NCI-H128 (cell line): ENCODE data around the gene PDZD4.

Experiments used
- DNase-seq: peaks from one replicate; lab custom pipeline; 2025; ENCODE audit not compliant: unreplicated experiment; lab: John Stamatoyannopoulos, UW

The PDZD4 gene

DNA sequence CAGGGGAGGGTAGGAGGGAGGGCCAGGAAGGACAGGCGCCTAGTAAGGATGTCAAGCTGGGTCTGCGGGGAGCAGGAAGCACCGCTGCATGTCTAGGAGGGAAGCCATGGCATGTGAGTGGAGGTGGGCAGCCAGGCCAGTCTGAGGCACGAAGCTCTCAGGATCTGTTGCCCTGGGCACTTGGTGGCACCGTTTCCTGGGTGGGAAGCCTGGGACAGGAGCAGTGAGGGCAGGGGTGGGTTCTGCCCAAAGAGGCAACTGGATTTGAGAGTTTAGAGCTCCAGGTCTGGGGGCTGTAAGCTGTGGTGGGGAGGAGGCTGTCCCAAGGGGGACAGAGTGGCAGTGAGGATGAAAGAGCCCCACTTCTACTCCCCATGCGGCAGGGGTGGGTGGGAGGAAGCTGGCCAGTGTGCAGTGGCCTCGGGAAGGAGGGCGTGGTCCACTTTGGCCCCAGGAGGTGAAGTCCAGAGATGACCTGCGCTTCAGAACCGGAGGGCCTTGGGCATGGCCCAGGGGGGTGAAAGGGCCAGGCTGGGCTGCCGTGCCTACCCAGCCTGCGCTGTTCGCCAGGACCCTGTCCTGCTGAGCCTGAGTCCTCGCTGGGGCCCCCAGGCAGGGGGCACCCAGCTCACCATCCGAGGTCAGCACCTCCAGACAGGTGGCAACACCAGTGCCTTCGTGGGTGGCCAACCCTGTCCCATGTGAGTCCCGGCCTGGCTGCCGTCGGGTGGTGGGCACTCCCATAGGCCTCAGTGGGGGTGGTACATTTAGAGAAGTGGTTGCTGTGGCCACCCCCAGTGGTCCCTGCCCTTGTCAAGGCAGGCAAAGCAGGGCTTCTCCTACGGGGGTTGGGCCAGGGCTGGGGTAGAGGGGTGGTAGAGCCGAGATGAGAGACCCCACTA, 57.8 kb downstream of the PDZD4 start:
- DNase-seq = no peak

DNA sequence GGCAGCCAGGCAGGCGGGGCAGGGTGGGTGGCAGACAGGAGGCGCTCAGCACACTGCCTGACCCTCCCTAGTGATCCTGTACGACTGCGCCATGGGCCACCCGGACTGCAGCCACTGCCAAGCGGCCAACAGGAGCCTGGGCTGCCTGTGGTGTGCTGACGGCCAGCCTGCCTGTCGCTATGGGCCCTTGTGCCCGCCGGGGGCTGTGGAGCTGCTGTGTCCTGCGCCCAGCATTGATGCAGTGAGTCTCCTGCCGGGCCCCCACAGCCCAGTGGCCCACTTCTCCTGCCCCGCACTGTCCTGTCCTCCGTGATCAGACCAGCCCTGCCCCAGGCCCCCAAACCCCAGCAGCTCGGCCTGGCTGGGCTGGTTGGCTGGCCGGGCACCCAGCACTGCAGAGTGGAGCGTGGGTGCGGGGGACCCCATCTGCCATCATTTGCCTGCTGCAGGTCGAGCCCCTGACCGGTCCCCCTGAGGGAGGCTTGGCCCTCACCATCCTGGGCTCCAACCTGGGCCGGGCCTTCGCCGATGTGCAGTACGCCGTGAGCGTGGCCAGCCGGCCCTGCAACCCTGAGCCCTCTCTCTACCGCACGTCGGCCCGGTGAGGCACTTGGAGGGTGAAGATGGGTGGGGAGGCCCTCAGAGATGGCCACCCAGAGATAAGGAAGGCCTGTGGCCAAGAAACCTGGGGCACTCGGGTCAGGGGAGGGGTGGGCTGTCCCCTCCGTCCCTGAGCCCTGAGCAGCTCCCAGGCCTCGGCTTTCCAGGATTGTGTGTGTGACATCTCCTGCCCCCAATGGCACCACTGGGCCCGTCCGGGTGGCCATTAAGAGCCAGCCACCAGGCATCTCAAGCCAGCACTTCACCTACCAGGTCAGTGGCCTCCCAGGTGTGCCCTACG, 58.7 kb downstream of the PDZD4 start:
- DNase-seq = no peak

DNA sequence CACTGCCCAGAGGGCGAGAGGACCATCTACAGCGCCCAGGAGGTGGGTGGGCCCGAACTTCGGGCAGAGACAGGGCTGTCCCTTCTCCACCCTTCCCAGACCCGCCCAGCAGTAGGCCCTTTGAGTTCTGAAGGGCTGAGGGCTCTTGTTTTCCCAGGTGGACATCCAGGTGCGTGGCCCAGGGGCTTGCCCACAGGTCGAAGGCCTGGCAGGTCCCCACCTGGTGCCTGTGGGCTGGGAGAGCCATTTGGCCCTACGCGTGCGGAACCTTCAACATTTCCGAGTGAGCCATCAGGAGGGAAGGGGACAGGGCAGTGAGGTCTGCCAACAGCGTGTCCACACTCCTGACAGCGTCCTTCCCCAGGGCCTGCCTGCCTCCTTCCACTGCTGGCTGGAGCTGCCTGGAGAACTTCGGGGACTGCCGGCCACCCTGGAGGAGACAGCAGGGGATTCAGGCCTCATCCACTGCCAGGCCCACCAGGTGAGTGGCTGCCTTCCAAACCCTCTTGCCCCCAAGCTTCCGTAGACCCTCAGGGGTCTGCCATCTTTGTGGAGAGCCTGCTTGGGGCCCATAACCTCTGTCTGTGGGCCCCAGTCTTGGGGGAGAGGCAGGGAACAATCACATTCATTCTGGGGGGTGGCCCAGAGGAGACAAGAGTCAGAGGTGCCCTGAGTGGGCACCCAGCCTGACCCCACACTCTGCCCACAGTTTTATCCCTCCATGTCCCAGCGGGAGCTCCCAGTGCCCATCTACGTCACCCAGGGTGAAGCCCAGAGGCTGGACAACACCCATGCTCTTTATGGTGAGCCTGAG, 59.5 kb downstream of the PDZD4 start:
- DNase-seq = no peak

DNA sequence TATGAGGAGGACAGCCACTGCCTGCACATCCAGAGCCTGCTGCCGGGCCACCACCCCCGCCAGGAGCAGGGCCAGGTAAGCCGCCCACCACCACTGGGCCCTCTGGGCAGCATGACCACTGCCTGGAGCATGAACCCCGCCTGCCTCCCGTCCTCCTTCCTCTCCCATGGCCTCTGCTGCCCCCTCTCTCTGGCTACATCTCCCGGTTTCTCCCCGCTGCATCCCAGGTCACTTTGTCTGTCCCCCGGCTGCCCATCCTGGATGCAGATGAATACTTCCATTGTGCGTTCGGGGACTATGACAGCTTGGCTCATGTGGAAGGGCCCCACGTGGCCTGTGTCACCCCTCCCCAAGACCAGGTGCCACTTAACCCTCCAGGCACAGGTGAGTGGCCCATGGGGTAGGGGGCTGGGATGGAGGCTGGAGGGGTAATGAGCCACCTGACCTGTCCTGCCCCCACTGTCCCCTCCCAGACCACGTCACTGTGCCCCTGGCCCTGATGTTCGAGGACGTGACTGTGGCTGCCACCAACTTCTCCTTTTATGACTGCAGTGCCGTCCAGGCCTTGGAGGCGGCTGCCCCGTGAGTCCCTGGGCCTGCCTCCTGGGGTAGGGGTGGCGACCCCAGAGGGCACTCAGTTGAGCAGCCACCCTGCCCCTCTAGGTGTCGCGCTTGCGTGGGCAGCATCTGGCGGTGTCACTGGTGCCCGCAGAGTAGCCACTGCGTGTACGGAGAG, 60.3 kb downstream of the PDZD4 start:
- DNase-seq = no peak

DNA sequence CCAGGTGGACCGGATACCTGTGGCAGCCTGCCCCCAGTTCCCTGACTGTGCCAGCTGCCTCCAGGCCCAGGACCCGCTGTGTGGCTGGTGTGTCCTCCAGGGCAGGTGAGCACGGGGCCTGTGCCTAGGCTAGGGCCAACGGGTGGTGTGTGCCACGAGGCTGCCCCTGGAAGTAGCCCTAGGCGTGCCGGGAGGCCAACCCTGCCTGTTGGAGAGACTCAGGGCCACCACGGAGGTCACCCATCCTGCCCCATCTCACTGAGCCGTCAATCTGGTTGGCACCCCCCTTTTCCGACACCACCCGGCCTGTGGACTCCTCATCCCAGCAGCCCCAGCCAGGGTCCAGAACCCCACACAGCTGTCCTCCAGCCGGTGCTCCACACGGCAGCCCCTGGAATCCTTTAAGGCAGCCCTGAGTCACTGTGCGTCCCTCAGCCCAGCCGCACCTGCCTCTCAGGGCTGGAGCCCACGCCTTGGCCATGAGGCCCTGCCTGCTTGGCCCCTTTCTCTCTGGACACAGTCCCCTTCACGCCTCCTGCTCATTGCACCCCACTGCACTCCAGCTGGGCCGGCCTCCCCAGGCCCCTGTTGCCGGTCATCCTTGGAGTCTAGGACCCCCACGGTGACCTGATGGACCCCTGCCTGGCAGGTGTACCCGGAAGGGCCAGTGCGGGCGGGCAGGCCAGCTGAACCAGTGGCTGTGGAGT, 61.0 kb downstream of the PDZD4 start:
- no peak for DNase-seq

DNA sequence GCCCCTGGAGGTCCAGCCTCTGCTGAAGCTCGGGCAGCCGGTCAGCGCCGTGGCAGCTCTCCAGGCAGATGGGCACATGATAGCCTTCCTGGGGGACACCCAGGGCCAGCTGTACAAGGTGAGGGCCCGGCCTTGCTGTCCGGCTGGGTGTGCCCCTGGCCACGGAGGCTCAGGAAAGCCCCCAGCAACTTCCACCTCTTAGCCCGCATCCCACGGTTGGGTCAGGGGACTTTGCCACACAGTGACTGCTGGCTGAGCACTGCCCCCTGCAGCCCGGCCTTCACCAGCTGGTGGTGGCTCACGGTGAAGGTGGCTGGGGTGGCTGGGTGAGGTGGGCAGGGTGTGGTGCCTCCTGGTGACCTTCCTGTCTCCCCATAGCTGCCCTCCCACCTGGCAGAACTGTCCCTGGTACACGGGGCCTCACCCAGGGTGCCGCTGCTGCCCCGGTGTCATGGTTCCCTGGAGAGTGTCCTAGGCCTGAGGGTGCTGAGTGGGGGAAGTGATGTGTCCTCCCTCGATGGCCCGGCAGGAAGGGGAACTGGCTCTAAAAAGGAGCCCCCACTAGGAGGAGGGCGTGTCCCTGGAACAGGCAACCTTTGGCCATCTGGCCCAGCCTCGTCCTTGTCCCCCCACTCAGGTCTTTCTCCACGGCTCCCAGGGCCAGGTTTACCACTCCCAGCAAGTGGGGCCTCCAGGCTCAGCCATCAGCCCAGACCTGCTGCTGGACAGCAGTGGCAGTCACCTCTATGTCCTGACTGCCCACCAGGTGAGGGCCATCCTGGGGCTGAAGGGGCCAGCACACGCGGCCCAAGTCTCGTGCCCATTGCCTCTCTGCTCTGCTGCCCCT, 61.8 kb downstream of the PDZD4 start:
- DNase-seq = no peak

DNA sequence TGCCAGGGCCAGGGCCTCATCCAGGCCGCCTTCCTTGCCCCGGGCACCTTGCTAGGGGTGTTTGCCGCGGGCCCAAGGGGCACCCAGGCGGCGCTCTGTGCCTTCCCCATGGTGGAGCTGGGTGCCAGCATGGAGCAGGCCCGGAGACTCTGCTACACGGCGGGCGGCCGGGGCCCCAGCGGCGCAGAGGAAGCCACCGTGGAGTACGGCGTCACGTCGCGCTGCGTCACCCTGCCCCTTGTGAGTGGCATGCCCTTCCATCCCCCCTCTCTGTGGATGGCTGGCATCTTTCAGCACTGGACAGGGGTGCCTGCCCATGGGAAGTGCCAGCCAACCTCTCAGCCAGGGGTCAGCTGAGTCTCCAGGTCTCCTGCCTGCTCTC, 62.7 kb downstream of the PDZD4 start:
- DNase-seq = no peak

DNA sequence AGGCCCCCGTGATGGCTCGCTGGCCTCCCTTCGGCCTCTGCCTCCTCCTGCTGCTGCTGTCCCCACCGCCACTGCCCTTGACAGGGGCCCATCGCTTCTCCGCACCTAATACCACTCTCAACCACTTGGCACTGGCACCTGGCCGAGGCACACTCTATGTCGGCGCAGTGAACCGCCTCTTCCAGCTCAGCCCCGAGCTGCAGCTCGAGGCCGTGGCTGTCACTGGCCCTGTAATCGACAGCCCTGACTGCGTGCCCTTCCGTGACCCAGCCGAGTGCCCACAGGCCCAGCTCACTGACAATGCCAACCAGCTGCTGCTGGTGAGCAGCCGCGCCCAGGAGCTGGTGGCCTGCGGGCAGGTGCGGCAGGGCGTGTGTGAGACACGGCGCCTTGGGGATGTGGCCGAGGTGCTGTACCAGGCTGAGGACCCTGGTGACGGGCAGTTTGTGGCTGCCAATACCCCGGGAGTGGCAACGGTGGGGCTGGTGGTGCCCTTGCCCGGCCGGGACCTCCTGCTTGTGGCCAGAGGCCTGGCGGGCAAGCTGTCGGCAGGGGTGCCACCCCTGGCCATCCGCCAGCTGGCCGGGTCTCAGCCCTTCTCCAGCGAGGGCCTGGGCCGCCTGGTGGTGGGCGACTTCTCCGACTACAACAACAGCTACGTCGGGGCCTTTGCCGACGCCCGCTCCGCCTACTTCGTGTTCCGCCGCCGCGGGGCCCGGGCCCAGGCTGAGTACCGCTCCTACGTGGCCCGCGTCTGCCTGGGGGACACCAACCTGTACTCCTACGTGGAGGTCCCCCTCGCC, 63.3 kb downstream of the PDZD4 start:
- no peak for DNase-seq

DNA sequence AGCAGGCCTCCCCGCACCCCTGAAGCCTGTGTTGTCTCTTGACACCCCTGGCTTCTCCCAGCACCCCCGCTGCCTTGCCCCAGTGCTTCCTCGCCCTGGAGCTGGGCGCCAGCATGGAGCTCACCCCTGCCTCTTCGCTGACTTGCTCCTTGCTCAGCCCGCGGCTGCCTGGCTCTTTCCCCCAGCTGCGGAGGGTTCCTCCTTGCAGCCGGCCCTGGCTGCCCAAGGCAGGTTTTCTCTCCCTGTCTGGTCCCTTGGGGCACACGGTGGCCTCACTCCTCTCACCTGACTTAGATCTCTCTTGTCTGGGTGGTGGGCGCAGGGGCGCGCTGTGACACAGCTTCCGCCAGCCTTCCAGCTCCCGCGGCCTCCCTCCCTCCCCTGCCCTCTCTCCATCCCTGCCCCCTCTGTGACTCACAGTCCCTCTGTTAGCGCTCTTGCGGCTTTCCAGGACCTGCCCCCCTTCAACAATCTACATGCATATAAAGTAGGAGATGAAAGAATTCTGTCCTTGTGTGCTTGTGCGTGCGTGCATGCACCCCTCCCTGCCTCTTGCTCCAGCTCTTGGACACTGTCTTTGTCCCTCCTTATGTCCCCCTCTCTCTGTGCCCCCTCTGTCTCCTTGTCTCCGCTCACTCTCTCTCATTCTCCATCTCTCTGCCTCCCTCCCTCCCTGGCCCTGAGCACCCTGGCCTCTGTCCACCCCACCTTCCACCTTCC, 64.1 kb downstream of the PDZD4 start:
- DNase-seq = peak; percentile 8

DNA sequence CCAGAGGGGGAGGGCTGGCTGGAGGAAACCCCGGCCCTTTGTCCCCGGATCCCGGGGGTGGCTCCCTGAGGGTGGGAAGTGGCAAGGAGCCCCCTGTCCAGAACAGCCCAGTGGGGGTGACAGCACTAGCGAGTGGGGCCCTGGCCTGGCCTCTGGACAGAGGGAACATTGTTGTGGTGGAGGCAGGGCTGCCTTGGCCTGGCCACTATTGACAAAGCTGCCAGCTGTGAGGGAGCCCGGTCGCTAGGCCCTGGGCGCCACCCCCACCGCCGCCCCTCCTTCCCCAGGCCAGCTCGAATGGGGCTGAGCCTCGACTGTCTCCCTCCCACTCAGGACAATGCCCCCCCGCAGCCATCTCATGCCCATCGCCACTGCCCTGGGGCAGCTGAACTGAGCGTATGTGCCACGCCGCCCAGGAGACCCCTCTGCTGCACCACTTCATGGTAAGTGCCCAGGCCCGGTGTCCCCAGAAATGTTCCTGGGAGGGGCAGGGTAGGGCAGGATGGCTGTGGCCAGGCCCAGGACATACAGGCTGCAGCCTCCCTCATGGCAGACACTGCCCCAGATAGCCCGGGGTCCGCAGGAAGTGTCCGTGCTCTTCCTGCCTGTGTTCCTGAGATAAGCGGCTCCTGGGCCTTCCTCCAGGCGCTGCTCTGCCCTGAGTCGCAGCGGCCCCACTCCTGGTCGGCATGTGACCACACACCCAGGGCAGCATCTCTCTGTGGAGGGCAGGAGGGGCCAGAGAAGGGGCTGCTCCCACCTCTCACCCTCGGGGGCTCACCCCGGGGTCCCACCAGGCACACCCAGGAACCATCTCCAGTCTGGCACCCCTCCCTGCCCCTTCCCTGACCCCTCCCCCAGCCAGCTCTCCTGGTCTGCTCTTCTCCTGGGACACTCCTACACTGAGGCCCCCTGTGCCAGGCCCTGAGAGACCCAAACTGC, 64.9 kb downstream of the PDZD4 start:
- no peak for DNase-seq

DNA sequence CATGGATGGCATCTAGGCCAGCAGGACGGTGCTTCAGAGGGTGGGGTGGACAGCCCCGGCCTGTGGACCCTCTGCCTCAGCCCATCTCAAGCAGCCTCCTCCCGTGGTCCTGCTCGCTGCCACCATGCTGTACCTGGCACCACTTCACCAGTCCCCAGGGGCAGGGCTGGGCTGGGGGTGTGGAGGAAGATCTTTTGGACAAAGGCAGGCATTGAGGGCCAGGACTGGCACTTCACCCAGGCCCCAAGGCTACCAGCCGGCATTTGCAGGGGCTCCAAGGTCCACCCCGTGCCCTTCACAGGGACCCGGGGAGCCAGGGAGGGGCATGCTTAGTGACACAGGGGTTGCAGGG, 65.6 kb downstream of the PDZD4 start:
- DNase-seq = no peak

DNA sequence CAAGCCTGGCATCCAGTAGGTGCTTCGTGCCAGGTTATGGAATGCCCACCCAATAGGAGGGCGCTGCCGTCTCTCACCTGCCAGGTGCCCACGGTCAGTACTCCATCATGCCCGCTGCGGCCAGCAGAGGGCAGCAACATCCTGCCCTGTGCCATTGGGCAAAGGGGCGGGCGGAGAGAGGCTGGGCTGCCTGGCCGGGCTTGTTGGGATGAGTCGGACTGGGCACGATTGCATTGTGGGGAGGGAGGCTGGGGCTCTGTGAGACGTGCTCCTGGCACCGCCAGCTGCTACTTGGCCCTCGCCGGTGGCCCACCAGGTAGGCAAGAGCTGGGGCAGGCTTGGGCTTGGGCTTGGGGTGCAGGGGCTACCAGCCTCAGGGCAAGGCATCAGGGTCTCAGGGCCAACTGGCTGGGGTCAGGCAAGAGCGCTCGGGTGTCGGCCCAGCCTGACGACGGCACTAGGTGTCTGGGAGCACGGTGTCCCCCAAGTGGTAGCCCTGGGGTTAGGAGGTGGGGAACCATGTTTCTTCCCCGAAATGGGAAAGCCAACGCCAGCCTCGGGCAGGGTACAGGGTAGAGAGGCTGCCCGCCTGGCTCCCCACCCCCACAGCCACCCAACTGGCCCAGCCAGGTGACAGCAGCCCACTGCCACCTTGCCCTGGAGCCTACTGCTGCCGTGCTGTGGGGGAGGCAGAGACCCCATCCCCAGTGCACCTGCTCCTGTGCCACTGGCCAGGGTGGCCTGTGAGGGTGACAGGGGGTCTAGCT, 66.2 kb downstream of the PDZD4 start, which contains the start of gene PLXNB3:
Gene PLXNB3 (plus strand): TSS at position 261 of the 767 bp plus-strand sequence. CDS start 1,287 bp downstream, outside the sequence.
- DNase-seq = peak; percentile 68

DNA sequence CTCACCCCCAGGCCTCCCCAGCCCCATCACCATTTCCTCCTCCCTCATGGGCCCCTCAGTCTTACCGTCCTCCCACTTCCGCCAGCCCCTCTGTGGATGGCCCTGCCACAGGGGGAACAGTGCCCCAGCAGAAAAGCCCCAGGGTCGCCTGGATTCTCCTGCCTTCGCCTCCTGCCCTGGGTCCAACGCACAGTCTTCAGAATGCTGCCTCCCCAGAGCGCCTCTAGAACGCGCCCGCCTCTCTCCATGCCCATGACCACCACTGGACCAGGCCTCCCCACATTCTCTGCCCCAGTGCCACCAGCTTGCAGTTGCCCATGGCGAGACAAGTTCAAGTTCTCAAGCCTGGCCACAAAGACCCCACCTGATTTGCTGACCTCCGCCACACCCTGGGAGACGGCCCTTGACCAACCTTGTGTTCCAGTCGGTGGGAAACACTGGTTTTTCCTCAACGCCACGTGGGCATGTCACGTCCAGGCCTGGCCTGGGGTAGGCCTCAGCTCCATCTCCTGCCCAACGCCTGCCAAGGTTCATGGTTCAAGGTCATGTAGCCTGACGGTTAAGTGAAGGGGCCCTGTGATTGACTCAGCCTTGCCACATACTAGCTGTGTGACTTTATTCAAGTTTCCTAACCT, 66.9 kb downstream of the PDZD4 start:
- DNase-seq = no peak

DNA sequence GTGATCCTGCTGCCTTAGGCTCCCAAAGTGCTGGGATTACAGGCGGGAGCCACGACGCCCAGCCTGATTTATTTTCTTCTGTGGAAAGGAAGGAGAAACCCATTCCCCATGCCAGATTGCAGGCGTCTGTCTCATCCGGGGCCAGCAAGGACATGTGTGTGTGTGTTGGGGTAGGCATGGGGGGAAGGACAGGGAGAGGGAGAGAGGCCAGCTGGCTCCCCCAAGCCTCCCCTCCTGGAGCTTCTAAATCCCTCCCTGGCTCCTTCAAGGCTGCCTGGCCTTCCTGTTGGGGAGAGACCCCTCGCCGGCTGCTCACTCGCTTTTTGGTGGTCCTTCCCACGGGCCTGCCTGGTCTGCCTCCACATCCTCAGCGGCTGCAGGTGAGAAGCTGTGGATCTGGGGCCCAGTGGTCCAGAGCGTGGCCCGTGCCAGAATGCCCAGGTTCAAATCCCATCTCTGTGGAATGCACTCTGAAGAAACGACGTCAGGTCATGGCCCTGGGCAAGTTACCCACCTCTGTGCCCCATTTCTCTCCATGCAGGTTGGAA, 67.6 kb downstream of the PDZD4 start:
- DNase-seq = no peak

DNA sequence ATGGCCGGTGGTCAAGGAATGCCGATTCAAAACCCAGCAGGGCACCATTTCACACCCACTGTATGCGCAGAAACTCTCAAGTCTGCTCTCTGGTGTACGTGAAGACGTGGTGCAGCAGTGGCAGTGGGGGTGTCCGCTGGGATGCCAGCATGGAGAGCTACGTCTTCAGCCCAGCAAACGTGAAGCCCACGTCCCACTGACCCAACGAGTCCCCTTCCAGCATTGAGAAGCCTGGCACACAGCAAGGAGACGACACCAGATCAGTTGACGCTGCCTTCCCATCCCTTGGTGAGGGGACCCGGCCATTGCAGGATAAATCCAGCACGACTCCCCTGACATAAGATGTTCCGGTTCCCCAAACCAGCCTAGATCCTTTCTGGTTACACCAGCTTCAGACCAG, 68.5 kb downstream of the PDZD4 start:
- no peak for DNase-seq
